AG20443 (cell line): ENCODE data around the gene PALM.
"Not testable (repeated sequence)": the region's sequence is repeated elsewhere in the genome, so short reads cannot be mapped to it uniquely, and the experiment has no call there.

Experiments used
- DNase-seq: peaks from one replicate; pipeline ENCODE4 v3.0.0; 2012; ENCODE audit warnings: low spot score, mixed read lengths

Gene PALM

DNA sequence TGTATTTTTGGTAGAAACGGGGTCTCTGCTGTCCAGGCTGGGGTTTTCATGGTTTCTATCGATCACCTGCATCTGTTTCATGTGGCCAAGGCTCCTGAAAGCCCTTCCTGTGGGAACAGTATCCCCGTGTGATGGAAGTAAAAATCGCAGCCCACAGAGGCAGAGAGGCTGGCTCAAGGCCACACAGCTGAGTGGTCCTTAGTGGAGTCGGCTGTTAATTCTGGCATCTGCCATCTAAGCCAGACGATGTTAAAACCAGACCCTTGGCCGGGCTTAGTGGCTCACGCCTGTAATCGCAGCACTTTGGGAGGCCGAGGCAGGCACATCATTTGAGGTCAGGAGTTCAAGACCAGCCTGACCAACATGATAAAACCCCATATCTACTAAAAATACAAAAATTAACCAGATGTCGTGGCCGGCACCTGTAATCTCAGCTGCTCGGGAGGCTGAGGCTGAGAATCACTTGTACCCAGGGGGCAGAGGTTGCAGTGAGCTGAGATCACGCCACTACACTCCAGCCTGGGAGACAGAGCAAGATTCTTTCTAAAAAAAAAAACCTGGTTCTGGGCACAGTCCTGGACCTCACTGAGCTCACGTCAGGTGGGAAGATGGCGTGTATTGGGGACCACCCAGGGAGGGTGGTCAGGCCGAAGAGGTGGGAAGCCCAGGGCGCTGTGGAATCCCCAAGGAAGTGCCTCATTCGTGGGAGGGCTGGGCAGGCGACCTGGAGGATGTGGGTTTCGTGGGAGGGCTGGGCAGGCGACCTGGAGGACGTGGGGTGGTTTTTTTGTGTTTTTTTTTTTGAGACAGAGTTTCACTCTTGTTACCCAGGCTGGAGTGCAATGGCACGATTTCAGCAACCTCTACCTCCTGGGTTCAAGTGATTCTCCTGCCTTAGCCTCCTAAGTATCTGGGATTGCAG is 23.7 kb downstream of the PALM start:
- DNase-seq, result no peak

GRCh38 chr19:734716-735115 is 26.0 kb downstream of the PALM start:
- no peak for DNase-seq

GRCh38 chr19:736125-736524 is 27.4 kb downstream of the PALM start:
- no peak for DNase-seq

GRCh38 chr19:737591-738093 is 28.9 kb downstream of the PALM start:
- peak; percentile 83 for DNase-seq

DNA sequence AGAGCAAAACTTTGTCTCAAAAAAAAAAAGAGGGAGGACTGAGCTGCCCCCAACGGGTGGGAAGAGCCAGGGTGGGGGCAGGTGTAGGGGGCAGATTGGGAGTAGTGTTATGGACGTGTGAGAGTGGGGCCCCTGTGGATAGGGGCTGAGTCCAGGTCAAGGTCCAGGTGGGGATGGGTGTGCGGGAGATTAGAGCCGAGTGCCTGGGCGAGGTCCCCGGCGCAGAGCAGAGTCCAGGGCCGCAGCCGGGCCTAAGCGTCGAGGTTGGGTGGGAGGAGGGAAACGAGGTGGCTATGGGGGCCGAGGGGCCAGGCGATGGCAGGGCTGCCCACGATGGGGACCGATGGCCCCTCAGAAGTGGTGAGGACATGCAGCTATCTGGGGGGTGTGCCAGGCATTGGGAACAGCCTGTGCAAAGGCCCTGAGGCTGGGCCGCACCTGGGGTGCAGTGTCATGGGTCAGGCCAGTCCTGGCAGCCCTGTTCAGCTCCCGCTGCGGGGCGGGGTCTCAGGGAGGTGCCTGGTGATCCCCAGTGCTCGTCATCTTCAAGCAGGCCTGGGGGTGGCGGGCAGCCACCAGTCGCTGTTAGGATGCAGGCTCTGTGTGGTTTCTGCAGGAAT is 29.9 kb downstream of the PALM start:
- no peak for DNase-seq

DNA sequence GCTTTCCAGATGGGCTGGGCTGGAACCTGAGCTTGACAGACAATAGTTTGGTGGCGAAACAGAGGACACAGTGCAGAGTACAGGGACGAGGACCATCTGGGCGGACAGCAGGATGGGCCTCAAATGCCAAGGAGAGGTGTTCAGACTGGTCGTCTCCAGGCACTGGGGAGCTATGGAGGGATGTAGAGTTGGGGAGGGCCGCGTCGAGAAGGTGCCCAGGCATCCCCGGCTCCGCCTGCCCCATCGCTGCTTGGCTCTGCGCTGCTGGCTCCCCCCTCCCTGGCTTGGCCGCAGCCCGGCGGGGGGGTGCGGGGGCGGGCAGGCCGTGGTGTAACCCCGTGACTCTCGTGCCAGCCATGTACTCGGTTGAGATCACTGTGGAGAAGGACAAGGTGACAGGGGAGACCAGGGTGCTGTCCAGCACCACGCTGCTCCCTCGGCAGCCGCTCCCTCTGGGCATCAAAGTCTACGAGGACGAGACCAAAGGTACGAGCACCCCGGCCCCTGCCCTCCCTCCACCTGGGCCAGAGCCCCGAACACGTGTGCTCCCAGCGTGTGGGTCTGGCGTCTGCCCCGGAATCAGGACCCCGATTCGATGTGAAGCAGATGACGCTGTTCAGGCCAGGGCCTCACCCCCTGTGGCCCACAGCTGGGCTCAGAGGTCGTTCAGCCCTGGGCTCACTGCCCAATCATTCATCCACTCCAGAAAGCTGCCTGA is 31.4 kb downstream of the PALM start:
- DNase-seq, result no peak

DNA sequence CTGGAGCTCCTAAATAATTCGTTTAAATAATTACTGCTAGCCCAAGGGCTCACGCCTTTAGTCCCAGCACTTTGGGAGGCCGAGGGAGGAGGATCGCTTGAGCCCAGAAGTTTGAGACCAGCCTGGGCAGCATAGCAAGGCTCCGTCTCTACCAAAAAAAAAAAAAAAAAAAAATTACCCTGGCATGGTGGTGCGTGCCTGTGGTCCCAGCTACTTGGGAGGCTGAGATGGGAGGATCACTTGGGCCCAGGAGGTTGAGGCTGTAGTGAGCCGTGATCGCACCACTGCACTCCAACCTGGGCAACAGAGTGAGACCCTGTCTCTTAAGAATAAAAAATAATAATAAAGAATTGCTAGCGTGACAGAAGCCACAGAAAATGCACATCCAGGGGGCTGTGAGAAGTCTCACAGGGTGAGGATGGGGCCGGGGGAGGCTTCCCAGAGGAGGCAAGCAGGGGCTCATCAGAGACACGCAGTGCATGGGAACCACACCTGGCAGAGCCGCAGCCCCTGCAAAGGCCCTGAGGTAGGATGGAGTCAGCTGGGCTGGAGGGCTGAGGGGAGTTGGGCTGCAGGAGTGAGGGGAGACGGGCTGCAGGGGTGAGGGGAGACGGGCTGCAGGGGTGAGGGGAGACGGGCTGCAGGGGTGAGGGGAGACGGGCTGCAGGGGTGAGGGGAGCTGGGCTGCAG is 32.2 kb downstream of the PALM start:
- not testable (repeated sequence) for DNase-seq

- DNase-seq, result no peak
These were observed 32.9 kb downstream of the PALM start for GRCh38 chr19:741506-742131.

DNA sequence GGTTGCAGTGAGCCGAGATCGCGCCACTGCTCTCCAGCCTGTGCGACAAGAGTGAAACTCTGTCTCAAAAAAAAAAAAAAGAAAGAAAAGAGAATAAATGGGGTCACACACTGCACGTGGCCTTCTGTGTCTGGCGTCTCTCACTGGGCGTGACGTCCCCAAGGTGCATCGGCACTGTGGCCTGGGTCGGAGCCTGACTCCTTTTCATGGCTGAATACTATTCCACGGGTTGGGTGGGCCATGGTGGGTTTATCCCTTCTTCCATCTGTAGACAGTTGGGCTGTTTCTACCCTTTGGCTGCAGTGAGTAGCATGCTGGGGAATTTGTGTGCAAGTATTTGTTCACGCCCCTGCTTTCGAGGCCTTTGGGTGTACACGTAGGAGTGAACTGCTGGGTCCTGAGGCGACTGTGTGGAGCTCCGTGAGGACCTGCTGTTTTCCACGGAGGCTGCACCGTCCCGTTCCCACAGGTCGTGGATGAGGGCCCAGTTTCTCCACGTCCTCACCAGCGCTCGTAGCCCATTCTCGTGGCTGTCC is 33.9 kb downstream of the PALM start:
- no peak for DNase-seq

DNA sequence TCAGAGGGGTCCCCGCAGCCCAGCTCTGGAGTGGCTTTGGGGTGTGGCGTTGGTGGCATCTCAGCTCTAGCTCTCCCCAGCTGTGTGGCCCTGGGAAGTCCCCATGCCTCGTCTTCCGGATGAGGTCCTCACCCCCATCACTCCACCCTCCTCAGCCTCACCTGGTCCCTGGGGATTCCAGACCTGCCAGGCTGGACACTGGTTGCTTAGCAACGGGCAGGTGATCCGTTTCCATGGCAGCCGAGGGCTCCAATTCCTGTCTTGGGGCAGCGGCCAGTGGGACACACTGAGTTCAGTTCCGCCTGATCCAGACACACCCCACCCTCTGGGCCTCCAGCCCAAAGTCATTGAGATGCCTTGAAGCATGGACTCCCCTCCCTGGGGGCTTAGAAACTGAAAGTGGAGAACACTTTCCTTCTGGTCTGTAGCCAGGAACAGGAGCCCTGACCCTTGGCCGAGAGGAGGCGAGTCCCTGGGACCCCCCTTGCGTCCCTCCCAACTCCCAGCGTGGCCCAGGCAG is 34.5 kb downstream of the PALM start:
- no peak for DNase-seq

DNA sequence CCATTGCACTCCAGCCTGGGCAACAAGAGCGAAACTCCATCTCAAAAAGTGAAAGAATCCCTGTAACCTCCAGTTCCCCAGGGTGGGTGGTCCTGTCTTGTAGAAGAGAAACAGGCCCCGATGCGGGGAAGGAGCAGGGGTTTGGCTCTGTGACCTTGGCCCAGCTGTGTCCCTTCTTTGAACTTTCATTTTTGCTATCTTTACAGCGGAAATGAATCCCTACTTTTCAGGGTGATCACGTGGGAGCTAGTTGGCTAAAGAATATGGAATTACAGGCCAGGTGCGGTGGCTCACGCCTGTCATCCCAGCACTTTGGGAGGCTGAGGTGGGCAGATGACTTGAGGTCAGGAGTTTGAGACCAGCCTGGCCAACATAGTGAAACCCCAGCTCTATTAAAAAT is 36.4 kb downstream of the PALM start:
- DNase-seq, result not testable (repeated sequence)

DNA sequence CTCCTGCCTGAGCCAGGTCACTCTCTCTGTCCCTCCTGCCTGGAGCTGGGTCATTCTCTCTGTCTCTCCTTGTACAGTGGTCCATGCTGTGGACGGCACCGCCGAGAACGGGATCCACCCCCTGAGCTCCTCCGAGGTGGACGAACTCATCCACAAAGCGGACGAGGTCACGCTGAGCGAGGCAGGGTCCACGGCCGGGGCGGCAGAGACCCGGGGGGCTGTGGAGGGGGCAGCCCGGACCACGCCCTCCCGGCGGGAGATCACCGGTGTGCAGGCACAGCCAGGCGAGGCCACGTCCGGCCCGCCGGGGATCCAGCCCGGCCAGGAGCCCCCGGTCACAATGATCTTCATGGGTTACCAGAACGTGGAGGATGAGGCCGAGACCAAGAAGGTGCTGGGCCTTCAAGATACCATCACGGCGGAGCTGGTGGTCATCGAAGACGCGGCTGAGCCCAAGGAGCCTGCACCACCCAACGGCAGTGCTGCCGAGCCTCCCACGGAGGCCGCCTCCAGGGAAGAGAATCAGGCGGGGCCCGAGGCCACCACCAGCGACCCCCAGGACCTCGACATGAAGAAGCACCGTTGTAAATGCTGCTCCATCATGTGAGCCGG is 37.6 kb downstream of the PALM start:
- no peak for DNase-seq

- DNase-seq, result no peak
These were observed 38.2 kb downstream of the PALM start for GRCh38 chr19:746956-747355.

GRCh38 chr19:747432-748273 is 38.9 kb downstream of the PALM start:
- no peak for DNase-seq

GRCh38 chr19:748274-748598 is 39.5 kb downstream of the PALM start:
- DNase-seq, result no peak

GRCh38 chr19:749811-750210 is 41.1 kb downstream of the PALM start:
- no peak for DNase-seq

GRCh38 chr19:750640-751423 is 42.1 kb downstream of the PALM start, which contains the start of gene MISP:
MISP (plus strand) TSS chr19:751112; CDS start chr19:756947, 5,835 bp downstream.
- DNase-seq, result no peak

DNA sequence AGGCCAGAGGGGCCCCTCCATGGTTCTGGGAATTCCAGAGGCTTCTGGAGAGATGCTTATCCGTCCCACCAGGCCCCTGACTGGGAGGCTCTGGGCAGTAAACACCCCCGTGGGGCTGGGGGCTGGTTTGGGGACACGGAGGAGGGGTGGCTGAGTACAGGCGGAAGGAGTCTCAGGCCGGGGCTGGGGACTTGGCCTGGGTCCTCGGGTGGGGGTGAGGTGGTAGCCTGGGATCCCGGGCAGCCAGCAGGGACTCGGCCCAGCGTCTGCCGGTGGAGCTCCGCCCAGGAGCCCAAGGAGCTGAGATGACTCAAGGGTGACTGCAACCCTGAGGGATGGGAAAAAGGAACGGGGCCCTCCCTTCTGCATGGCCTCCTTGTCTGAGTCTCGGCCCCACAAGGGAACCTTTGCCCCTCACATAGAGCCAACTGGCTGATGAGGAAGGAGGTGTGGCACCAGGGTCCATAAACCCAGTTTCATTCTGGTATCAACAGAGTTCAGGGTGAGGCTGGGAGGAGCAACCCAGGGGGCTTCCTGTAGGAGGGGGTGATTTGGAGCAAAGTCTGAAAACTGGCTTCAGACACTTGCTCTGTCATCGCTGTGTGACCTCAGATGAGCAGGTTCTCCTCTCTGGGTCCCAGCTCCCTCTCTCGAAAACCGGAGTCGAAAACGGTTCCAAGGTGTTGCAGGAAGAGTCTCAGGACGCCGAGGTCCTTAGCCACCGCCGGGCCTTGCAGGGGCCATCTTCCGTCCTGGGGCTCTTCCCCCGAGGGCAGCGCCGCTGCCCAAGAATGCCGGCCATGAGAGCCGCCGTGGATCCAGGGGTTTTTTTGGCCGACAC is 43.0 kb downstream of the PALM start:
- peak; percentile 98 for DNase-seq
